Skeletal muscle satellite cell (primary cell): ENCODE data around the gene PIEZO2.

Source experiments
- H3K27me3 ChIP-seq: 2 replicates; pipeline ENCODE4 v1.7.0; 2013; ENCODE audit warnings: low read length; ENCODE audit not compliant: control insufficient read depth, insufficient read depth
- H3K36me3 ChIP-seq: 2 replicates; pipeline ENCODE4 v1.7.0; 2013; ENCODE audit warnings: mild to moderate bottlenecking, control low read depth, low read length; ENCODE audit not compliant: insufficient read depth
- H3K4me1 ChIP-seq: 2 replicates; pipeline ENCODE4 v1.7.0; 2013; ENCODE audit warnings: low read length; ENCODE audit not compliant: control insufficient read depth, insufficient read depth
- H3K4me2 ChIP-seq: 2 replicates; pipeline ENCODE4 v1.7.0; 2013; ENCODE audit warnings: mild to moderate bottlenecking, low read length
- H3K4me3 ChIP-seq: 2 replicates; pipeline ENCODE4 v1.7.0; 2013; ENCODE audit warnings: low read length
- H3K9ac ChIP-seq: 2 replicates; pipeline ENCODE4 v1.7.0; 2013; ENCODE audit warnings: mild to moderate bottlenecking, low read depth, low read length, moderate library complexity
- H3K9me3 ChIP-seq: replicated peaks from 2 replicates; pipeline ENCODE4 v1.7.0; 2013; ENCODE audit warnings: mild to moderate bottlenecking, control low read depth, low read length

Gene PIEZO2

DNA sequence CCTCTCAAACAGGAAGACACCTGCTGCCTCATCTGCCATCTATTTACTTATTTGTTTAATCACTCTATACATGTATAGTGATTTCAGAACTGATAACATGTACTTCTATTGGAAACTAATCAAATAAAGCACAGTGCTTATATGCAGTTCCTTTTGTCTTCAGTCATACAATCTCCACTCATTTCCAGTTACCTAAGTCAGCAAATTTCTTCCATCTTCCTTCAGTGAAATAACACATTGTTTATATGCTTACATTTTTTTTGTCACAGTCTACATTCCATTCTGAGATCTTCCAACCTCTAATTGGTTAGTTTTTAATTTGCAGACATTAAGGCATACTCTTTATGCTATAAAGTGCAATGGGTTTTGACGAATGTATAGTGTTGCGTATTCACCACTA, 323.0 kb downstream of the PIEZO2 start:
- Histone ChIP-seq H3K36me3 (no peaks in the 10 kb centered on the region), H3K27me3 (peaks cover 8% of the 10 kb centered on the region), H3K4me1 (no peaks in the 10 kb centered on the region), H3K9ac (no peak overlapping the region), H3K4me3 (no peak overlapping the region), H3K4me2 (no peak overlapping the region), H3K9me3 (no peaks in the 10 kb centered on the region)

DNA sequence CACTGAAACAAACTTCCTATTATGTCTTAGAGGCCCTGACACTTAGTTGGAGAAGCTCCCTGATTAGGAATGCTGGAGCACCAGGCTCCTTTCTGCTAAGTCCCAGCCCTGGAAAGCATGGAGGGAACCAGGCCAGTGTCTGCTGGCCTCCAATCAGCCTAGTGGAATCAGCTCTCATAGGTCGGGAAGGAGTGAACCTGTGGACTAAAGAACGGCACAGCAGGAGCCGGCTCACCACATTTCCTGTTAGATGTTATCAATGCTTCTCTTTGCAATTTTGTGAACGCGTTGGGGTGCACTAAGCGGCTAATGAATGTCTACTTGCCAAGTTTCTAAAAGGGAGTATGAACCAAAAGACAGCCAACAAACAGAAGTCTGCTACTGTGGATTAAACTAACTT, 326.9 kb downstream of the PIEZO2 start:
- Histone ChIP-seq H3K36me3 (no peaks in the 10 kb centered on the region), H3K9ac (no peak overlapping the region), H3K4me2 (no peak overlapping the region), H3K9me3 (no peaks in the 10 kb centered on the region), H3K4me3 (no peak overlapping the region), H3K4me1 (no peaks in the 10 kb centered on the region), H3K27me3 (peaks cover 4% of the 10 kb centered on the region)

DNA sequence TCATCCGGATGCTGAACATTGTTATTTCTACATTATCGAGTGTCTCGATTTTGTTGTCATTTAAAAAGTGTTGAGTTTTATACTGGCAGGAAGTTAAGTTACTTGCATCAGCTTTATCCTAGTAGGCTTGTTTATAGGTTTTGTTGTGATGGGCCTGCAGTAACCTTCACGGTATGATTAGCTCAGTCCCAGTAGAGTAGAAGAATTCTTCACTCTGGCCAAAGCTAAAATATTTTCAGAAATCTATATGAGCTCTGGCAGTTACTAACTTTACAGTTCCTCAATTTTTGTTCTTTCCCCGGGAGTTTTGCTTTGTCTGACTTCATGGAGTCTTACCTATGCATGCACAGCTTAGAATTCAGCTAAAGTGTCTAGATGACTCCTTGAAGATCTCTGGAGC, 328.7 kb downstream of the PIEZO2 start:
- Histone ChIP-seq H3K9ac (no peak overlapping the region), H3K36me3 (no peaks in the 10 kb centered on the region), H3K27me3 (peaks cover 4% of the 10 kb centered on the region), H3K4me1 (no peaks in the 10 kb centered on the region), H3K9me3 (no peaks in the 10 kb centered on the region), H3K4me2 (no peak overlapping the region), H3K4me3 (no peak overlapping the region)

DNA sequence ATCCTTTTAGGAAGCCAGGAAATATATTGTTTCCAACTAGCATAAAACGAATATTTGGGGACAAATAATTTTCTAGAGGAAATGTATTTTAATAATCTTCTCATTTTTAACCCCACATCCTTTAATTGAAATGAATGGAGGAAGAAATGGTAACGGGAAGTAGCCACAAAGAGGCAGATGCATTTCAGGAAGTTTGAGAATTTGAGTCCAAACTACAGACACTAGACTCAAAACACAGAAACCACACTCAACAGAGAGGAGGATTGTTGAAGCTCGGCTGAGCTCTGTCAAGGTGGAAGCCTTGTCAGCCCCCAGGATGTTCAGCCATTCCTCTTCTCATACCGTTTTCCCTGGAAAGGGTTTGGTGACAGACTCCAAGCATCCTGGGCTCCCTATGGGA, 335.0 kb downstream of the PIEZO2 start:
- H3K4me1 ChIP-seq = no peaks in the 10 kb centered on the region
- no peak overlapping the region for H3K4me2 ChIP-seq
- no peak overlapping the region for H3K9ac ChIP-seq

DNA sequence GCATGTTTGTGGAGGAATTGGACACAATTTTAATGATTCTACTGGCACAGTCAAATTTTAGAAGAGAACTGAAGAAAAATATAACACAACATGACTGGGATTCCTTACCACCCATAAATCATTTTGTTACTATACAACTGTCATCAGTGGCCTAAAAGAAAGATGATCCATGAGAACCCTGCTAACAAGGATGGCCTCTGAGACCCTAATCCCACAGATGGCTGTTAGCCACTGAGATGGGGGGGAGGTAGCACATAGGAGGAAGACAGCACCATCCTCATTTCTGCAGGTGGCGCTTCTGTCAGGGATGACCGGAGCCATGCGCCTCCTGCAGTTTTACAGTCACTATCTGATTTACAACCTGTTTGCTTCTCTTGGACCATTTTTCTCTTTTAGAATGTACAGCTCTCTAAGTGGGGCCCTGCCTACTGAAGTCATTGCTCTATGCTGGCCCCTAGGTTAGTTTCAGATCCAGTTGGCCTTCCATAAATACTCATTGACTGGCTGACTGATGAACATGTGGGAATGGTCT, 343.7 kb downstream of the PIEZO2 start:
- Histone ChIP-seq H3K9me3 (no peaks in the 10 kb centered on the region), H3K4me3 (no peak overlapping the region), H3K4me2 (no peak overlapping the region), H3K4me1 (no peaks in the 10 kb centered on the region), H3K27me3 (peaks cover 4% of the 10 kb centered on the region), H3K36me3 (no peaks in the 10 kb centered on the region), H3K9ac (no peak overlapping the region)

More for the DNA sequence above, 335.0 kb downstream of the PIEZO2 start:
- Histone ChIP-seq H3K36me3 (no peaks in the 10 kb centered on the region), H3K27me3 (no peaks in the 10 kb centered on the region), H3K9me3 (no peaks in the 10 kb centered on the region), H3K4me3 (no peak overlapping the region)

DNA sequence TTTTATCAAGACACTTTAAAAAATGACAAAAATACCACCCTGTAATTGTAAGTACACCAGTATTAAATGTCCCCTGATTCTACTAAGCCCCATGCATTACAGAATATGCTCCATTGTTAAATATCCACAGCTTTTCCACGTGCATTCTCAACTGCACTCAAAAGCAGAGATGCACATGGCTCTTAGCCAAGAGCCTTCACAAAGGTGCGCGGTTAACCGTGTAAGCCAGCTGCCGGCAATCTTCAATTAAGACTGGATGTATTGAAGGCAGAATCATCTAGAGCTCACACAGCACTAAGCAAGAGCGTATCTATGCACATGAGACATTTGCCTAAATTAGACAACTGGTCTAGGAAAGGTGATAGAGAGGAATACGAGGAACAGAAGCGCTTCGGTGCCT, 345.2 kb downstream of the PIEZO2 start:
- H3K27me3 ChIP-seq = peaks cover 4% of the 10 kb centered on the region
- H3K9ac ChIP-seq = no peak overlapping the region
- no peak overlapping the region for H3K4me3 ChIP-seq
- H3K36me3 ChIP-seq = no peaks in the 10 kb centered on the region
- no peaks in the 10 kb centered on the region for H3K9me3 ChIP-seq
- H3K4me1 ChIP-seq = peaks cover under 1% of the 10 kb centered on the region
- no peak overlapping the region for H3K4me2 ChIP-seq

DNA sequence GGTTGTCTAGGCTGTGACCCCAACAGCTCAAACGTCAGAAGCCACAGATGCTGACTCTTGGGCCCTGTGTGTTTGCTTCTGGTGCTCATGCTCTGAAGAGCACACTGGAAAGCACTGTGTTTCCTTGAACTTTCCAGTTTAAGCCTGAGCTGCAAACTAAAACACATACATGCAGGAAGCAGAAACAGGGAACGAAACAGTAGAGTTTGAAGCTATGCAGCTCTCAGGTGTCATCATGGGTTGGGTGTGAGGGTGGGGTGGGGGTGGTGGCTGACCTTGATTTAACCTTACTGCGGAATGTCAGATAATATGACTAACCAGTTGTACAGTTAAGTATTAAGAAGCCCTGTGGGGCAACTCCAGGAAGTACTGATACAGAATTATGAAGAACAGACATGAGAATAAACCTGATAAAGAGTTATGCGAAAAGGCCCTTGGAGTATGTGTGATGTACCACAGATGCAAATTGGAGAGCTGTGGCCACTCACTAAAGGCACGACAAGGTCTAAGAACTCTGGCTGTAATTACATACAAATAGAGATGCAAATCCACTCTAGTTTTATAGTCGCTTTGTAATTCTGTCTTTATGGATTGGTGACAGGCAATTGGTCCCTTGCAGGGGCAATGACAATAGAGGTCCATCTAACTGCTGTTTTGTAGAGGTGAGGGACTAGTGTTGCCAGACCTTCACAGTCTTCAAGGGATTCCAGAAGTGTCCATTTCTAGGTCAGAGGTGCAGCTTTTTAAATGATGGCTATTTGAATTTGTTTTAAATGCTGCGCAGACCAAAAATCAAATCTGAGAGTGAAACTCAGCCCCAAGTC, 350.4 kb downstream of the PIEZO2 start:
- peaks cover 6% of the 10 kb centered on the region for H3K4me1 ChIP-seq
- H3K9me3 ChIP-seq = no peaks in the 10 kb centered on the region
- H3K27me3 ChIP-seq = no peaks in the 10 kb centered on the region
- no peak overlapping the region for H3K9ac ChIP-seq
- H3K4me2 ChIP-seq = no peak overlapping the region
- no peak overlapping the region for H3K4me3 ChIP-seq
- H3K36me3 ChIP-seq = no peaks in the 10 kb centered on the region

DNA sequence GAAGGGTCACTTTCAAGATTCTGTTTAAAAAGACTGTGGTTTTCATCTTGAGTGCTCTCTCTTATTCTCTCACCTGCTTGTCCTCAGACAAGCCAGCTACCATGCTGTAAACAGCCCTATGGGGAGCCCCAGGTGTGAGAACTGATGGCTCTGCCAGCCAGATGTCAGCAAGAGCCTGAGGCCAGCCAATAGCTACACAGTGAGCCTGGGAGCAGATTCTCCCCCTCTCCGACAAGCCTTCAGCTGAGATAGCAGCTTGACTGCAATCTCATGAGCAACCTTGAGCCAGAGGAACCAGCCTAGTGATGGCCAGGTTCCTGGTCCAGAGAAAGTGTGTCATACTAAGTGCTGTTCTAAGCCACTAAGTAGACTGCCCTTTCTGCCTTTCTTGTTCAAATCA, 351.5 kb downstream of the PIEZO2 start:
- Histone ChIP-seq H3K4me2 (no peak overlapping the region), H3K4me1 (peaks cover 6% of the 10 kb centered on the region), H3K9ac (no peak overlapping the region), H3K27me3 (no peaks in the 10 kb centered on the region), H3K4me3 (no peak overlapping the region), H3K9me3 (no peaks in the 10 kb centered on the region), H3K36me3 (no peaks in the 10 kb centered on the region)

DNA sequence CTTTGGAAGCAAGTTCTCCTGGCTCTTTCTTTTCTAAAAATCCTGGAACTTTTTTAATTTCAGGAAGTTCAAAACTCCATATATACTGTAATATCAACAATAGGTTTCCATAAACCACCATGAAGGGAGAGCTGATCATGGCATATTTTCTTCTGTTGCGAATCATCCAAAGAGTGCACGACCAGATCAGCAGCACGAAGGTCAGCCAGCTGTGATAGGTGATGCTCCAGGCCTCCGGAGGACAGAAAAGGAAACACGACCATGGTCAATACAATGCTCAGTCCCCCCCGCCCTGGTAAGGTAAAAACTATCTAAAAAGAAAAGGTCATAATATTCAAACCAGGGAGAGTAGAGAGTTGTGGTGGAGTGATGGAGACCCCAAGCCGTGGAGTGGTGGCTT, 354.6 kb downstream of the PIEZO2 start:
- Histone ChIP-seq H3K9ac (no peak overlapping the region), H3K27me3 (no peaks in the 10 kb centered on the region), H3K36me3 (no peaks in the 10 kb centered on the region), H3K4me2 (no peak overlapping the region), H3K4me3 (no peak overlapping the region), H3K4me1 (peaks cover 6% of the 10 kb centered on the region), H3K9me3 (no peaks in the 10 kb centered on the region)

DNA sequence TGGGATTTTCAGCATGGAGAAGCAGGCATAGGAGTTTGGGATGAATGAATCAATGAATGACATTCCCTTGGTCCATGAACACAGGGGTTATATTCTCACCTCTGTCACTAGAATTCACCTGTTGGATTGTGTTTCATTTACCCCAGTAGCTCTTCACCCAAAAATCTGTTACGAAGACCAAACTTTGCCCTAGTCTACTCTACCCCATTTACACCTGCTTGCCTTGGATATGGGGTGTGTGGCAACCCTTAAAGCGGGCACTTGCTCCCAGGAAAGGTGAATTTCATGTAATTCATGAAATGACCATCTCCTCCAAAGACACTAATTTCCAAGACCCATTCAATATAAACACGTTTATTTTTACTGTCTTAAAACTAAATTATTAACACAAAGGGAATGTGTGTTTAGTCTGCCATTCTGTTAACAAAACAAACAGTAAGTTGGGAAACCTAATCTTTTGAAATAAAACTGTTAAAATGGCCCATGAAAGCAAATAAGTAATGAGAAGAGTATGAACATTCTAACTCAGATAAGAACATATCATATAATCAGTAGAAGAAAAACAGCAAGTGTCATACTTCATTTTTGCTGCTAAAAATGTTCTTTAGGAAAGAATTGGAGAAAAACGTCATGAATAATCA, 355.5 kb downstream of the PIEZO2 start:
- Histone ChIP-seq H3K9ac (no peak overlapping the region), H3K27me3 (peaks cover 4% of the 10 kb centered on the region), H3K4me3 (no peak overlapping the region), H3K4me1 (peaks cover 3% of the 10 kb centered on the region), H3K36me3 (no peaks in the 10 kb centered on the region), H3K4me2 (no peak overlapping the region), H3K9me3 (no peaks in the 10 kb centered on the region)

DNA sequence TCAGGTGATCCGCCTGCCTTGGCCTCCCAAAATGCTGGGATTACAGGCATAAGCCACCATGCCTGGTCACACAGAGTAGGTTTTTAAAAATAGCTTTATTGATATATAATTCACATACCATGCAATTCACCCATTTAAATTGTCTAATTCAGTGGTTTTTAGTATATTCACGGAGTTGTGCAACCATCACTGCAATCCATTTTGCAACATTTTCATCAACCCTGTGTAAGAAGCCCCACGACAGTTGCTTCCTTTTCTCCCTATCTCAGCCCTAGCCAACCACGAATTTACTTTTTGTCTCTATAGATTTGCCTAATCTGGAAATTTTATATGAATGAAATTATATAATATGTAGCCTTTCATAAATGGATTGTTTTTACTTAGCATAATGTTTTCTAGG, 357.2 kb downstream of the PIEZO2 start:
- Histone ChIP-seq H3K9ac (no peak overlapping the region), H3K27me3 (peaks cover 4% of the 10 kb centered on the region), H3K4me1 (no peaks in the 10 kb centered on the region), H3K4me2 (no peak overlapping the region), H3K9me3 (no peaks in the 10 kb centered on the region), H3K4me3 (no peak overlapping the region), H3K36me3 (no peaks in the 10 kb centered on the region)
